Renal cortical epithelial cell (primary cell): ENCODE measurements around the gene GARNL3. TPM values are rescaled to one million over a fixed set of nuclear protein-coding genes. Genes with fewer than 3 reads are reported as not detected.

Experiments
- DNase-seq: peaks from one replicate; pipeline ENCODE4 v3.0.0-alpha.2; 2011; ENCODE audit warnings: low read depth
- total RNA-seq: library from RNA; depleted of rRNA; stranded (reverse); fragments of >200 nt; gene quantifications from 2 replicates; pipeline ENCODE4 v1.2.3, GENCODE V29; 2014

The GARNL3 gene
- total RNA-seq, 1 donor from 2014 or later, result 13.9 TPM

DNA sequence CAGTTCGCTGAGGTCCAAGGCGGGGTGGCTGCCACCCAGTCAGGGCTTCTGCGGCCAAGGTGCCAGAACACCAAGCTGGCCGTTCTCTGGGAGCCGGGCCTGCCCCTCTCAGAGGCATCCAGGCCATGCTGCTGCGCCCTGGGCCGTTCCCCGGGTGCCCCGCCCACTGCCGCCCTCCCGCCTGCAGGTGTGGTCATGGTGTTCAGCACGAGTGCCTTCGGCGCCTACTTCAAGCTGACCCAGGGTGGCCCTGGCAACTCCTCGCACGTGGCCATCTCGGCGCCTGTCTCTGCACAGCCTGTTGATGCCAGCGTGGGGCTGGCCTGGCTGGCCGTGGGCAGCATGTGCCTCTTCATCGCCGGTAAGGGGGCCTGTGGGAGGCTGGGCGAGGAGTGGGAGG lies 140.1 kb downstream of the GARNL3 start:
- no peak for DNase-seq

GRCh38 chr9:127405344-127406125 lies 141.0 kb downstream of the GARNL3 start:
- no peak for DNase-seq

DNA sequence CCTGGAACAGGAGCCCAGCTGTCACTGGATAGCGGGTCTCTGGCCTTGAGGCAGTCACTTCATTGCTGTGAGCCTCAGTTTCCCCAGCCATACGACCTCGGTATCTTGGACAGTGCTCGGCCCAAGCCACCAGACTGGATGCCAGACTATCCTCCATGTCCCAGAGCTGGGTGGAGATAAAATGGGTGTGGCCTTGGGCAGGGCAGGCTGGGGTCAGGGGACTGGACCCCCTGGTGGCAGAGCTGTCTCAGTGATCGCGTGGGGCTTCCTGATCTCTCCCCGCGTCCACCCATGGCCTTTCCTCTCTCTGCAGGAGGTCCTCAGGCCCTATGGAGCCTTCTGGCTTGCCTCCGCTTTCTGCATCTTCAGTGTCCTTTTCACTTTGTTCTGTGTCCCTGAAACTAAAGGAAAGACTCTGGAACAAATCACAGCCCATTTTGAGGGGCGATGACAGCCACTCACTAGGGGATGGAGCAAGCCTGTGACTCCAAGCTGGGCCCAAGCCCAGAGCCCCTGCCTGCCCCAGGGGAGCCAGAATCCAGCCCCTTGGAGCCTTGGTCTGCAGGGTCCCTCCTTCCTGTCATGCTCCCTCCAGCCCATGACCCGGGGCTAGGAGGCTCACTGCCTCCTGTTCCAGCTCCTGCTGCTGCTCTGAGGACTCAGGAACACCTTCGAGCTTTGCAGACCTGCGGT lies 142.4 kb downstream of the GARNL3 start:
- no peak for DNase-seq

- no peak for DNase-seq
Observed at GRCh38 chr9:127407492-127407843, 142.9 kb downstream of the GARNL3 start.

DNA sequence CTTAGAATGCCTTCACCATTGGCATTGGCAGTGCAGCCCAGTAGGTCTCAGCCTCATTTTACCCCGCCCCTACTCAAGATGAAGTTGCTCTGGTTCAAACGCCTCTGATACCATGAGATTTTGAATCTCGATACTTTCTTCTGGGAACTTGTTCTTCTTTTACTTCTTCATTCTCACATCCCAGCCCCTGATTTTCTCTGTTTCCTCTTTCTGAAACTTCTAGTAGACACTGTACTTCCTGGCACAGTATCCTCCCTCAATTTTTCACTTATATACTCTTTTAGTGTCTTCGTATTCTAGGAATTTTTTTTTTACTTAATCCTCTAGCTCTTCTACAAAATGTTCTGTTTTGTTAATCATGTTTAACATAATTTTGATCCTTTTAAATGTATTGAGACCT lies 146.5 kb downstream of the GARNL3 start:
- DNase-seq, result no peak

DNA sequence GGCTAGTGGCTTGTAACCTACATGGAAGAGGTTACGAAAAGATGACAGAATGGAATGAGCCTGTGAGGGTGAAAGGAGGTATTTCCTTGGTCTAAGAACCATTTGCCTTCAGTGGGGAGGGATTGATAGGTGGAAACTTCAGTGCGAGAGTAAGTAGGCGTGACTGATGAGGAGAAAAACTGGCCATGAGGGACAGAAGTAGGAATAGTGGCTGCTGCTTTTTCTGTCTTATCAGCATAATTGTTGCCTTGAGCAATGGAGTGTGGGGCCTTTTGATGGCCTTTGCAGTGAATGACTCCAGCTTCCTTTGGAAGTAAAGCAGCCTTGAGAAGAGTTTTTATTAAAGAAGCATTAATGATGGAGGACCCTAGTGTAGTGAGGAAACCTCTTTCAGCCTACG lies 150.6 kb downstream of the GARNL3 start:
- no peak for DNase-seq

DNA sequence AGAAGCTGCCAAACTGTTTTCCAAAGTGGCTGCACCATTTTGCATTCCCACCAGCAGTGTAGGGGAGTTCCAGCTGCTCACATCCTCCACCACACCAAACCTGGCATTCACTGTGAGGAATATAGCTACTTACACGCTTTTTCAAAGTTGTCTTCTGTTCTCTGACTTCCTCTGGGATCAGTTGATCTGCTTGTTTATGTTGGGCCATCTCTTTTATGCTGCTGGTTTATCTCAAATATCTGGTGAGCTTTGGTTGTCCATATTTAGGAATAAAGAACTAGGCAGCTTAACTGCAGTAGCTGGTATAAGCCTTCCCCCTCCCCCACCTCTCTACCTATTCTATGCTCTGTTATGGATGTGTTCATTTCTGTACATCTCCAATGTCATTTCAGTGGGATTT lies 151.1 kb downstream of the GARNL3 start:
- no peak for DNase-seq

- no peak for DNase-seq
Observed at GRCh38 chr9:127417131-127418036, 152.8 kb downstream of the GARNL3 start.

DNA sequence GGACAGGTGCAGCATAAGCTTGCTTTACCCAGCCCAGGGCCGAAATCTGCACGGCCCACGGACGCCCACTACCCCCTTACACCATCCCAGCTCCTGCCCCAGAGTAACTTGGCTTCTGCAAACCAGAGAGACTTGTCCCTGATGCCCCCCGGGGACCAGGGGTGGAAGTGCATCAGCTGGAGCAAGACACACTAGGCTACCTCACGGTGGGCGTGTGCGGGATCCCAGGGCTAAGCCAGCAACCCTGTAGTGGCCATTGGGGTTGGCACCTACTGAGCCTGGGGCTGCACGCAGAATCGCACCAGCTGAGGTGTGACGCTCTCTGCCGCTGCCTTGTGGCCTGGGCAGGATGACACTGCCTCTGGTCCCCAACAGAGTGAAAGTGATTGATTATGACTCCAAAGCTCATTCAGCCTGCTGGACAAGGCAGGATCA lies 153.5 kb downstream of the GARNL3 start:
- DNase-seq, result no peak

DNA sequence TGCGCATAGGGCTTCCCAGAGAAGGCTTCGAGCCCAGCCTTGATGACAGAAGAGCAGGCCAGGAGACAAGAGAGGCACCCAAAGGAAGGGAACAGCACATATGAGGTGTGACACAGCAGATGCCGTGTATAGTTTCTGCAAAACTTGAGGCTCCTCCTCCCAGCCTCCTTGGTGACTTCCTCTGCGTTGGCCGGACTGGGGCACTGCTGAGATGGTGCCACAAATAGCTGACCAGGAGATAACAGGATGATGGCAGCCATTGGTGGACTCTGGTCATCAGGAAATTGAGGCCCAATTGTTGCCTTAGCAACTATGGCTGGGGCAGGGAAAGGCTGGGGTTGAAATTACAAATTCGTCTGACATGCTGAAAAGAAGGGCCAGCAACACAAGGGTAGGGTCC lies 154.8 kb downstream of the GARNL3 start:
- DNase-seq, result no peak

DNA sequence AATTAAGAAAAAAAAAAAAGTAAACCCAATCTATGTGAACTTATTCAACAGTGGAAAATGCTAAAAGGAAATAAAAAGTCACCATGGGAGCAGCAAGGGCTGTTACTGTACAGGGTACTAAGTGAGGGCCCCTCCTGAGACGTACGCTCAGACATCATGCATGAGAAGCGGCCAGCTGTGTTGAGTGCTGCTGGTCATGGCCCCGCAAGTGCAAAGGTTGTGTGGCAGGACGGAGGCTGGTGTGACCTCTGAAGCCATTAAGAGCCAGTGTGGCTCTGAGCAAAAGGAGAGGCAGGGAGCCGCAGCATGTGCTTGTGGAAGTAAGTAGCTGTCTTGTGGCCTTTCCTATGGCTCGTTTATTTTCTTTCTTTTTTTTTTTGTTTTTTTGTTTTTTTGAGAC lies 156.5 kb downstream of the GARNL3 start:
- DNase-seq, result no peak

- no peak for DNase-seq
Observed at GRCh38 chr9:127422133-127422782, 157.7 kb downstream of the GARNL3 start.

GRCh38 chr9:127422787-127423186 lies 158.2 kb downstream of the GARNL3 start:
- DNase-seq, result no peak

GRCh38 chr9:127423476-127423933 lies 158.9 kb downstream of the GARNL3 start:
- no peak for DNase-seq

DNA sequence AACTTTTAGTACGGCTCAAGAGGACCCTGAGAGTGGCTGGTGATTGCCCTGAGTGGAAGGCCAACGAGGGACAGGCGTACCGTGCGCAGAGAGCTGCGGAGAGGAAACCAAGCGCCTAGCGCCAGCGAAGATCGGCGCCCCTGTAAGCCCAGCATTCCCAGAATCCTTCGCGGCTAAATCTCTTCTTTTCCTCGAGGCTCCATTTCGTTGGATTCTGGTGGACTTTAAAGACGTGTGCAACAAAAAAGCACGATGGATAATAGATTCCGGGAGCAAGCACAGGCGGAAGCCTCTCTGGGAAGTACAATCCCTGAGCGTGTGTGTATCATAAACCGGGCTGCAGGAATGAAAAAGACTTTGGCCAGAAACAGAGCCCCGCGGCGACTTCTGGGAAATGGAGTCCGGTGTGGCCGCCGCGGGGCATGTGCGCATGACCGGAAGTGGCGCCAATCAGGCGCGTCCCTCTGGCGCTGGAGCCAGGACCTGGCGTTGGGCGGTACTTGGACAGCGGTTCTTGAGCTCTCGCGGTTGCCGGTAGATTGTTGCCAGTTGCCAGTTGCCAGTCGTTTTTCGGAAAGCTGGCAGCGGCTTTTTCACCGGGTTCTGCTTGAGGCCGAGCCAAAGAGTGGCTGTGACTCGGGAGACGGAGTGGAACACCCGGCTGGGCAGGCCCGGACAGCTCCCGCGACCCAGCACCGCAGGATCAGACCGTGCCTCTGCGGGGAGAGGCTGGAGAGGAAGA lies 159.5 kb downstream of the GARNL3 start, which contains the start of gene ZNF79:
ZNF79 (plus strand) TSS at position 449 of the 742 bp plus-strand sequence. CDS start 406 bp downstream, outside the sequence.
- peak; percentile 86 for DNase-seq

DNA sequence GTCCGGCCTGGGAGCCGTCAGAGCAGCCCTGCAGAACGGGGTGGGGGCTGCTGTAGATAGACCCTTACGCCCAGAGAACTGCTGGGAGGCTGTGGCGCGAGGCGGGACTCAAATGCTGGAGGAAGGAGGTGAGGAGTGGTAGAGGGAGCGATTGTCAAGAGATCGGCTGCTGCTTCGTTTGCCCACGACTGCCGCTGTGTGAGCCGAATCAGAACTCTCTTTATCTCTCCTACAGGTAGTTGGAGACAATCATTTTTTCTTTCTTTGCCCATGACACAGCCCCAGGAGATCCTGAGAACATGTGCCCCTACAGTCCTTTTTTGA lies 160.1 kb downstream of the GARNL3 start:
- DNase-seq, result no peak

DNA sequence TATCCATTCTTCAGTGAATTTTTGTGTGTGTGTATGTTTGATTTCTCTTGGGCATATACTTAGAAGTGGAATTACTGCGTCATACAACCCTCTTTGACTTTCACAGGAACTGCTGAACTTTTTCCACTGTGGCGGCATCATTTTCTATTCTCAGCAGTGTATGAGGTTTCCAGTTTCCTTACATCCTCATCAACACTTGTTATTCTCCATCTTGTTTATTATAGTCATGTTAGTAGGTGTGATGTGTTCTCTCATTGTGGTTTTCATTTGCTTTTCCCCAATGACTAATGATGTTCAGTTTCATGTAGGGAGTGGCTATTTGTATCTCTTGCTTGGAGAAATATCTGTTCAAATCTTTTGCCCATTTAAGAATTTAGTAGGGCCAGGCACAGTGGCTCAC lies 162.2 kb downstream of the GARNL3 start:
- DNase-seq, result no peak

- DNase-seq, result no peak
Observed at GRCh38 chr9:127428348-127428747, 163.8 kb downstream of the GARNL3 start.

- DNase-seq, result no peak
Observed at GRCh38 chr9:127430415-127430814, 165.8 kb downstream of the GARNL3 start.

DNA sequence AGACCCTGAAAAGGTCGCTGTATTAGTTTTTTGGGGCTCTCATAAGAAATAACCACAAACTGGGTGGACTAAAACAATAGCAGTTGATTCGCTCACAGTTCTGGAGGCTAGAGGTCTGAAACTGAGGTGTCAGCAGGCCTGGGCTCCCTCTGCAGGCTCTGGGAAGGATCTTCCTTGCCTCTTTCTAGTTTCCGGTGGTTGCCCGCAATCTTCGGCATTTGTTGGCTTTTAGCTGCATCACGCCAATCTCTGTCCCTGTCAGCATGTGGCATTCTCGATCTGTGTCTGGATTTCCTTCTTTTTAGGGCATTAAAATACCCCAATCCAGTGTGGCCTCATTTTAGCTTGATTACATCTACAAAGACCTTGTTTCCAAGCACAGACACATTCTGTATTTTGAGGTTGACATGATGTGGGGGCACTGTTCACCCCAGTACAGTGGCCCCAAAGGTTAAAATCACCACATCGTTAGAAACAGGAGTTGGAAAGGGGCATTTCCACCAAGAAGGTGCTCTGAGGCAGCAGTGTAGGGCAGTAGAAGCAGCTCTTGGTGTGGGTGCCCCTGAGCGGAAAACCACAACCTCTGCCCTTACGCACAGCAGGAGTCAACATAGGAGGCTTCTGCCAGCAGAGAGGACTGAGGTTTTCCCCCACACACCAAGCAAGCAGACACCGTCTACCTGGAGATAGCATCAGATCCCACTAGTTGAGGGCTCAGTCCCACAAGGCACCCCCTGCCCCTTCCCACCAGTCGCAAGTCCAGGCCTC lies 173.1 kb downstream of the GARNL3 start:
- DNase-seq, result no peak
